ENCODE results near the gene SDK2.

DNA sequence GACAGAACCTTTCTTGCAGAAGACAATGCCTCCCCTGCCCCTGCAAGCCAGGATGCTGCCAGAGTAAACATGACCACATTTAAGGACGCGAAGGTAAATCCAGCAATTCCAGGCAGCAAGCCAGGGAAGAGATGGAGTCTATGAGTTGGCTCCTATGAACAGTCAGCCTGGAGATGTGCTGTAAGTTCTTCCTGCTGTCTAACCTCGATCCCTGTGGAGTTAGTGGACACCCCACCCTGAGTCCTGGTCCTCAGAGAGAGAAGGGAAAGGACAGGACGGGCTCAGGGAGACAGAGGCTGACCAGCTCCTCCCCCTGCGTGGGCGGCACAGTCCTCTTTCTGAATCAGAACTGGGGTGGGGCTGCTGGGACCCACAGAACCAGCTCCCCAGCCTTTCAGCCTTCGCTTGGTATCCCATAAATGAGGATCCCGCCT lies 357.4 kb downstream of the SDK2 start:
- TF ChIP-seq SUZ12 (IDR thresholded peaks at IDR 0.05; ENCODE audit: low read length) = no peak
- TF ChIP-seq TEAD4 (IDR thresholded peaks at IDR 0.05; ENCODE audit: low read depth, low read length) = no peak
- no peak for TF ChIP-seq YY1 (IDR thresholded peaks at IDR 0.05; ENCODE audit: low read depth, low read length)
- TF ChIP-seq, protein P1, sequence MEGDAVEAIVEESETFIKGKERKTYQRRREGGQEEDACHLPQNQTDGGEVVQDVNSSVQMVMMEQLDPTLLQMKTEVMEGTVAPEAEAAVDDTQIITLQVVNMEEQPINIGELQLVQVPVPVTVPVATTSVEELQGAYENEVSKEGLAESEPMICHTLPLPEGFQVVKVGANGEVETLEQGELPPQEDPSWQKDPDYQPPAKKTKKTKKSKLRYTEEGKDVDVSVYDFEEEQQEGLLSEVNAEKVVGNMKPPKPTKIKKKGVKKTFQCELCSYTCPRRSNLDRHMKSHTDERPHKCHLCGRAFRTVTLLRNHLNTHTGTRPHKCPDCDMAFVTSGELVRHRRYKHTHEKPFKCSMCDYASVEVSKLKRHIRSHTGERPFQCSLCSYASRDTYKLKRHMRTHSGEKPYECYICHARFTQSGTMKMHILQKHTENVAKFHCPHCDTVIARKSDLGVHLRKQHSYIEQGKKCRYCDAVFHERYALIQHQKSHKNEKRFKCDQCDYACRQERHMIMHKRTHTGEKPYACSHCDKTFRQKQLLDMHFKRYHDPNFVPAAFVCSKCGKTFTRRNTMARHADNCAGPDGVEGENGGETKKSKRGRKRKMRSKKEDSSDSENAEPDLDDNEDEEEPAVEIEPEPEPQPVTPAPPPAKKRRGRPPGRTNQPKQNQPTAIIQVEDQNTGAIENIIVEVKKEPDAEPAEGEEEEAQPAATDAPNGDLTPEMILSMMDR (IDR thresholded peaks at IDR 0.05; ENCODE audit: control extremely low read depth in 1 of 3, insufficient read depth in 1 of 3, low read depth in 1 of 3, low read length in 3 of 3) = no peak
- no peak for TF ChIP-seq JUN (IDR thresholded peaks at IDR 0.05; ENCODE audit: low read depth, low read length)
- TF ChIP-seq, protein P2, sequence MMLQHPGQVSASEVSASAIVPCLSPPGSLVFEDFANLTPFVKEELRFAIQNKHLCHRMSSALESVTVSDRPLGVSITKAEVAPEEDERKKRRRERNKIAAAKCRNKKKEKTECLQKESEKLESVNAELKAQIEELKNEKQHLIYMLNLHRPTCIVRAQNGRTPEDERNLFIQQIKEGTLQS (IDR thresholded peaks at IDR 0.05; ENCODE audit: insufficient read depth, low read depth, low read length) = no peak
- TF ChIP-seq POLR2AphosphoS5 (IDR thresholded peaks at IDR 0.05; ENCODE audit: low read depth, low read length) = no peak
- TF ChIP-seq, protein P3, sequence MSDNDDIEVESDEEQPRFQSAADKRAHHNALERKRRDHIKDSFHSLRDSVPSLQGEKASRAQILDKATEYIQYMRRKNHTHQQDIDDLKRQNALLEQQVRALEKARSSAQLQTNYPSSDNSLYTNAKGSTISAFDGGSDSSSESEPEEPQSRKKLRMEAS (IDR thresholded peaks at IDR 0.05) = no peak
